Activated CD4-positive, alpha-beta T cell treated with anti-CD3 and anti-CD28 coated beads for 1 hour (primary cell): ENCODE measurements around the gene CTAGE6.
"Not testable (repeated sequence)": the region's sequence is repeated elsewhere in the genome, so short reads cannot be mapped to it uniquely, and the experiment has no call there.

Source experiments
- DNase-seq: peaks from one replicate; pipeline ENCODE4 v3.0.0-alpha.2; 2020

CTAGE6 gene, protein sequence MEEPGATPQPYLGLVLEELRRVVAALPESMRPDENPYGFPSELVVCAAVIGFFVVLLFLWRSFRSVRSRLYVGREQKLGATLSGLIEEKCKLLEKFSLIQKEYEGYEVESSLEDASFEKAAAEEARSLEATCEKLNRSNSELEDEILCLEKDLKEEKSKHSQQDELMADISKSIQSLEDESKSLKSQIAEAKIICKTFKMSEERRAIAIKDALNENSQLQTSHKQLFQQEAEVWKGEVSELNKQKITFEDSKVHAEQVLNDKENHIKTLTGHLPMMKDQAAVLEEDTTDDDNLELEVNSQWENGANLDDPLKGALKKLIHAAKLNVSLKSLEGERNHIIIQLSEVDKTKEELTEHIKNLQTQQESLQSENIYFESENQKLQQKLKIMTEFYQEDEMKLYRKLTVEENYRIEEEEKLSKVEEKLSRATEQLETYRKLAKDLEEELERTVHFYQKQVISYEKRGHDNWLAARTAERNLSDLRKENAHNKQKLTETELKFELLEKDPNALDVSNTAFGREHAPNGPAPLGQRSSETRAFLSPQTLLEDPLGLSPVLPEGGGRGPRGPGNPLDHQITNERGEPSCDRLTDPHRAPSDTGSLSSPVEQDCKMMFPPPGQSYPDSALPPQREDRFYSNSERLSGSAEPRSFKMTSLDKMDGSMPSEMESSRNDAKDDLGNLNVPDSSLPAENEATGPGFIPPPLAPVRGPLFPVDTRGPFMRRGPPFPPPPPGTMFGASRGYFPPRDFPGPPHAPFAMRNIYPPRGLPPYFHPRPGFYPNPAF

DNA sequence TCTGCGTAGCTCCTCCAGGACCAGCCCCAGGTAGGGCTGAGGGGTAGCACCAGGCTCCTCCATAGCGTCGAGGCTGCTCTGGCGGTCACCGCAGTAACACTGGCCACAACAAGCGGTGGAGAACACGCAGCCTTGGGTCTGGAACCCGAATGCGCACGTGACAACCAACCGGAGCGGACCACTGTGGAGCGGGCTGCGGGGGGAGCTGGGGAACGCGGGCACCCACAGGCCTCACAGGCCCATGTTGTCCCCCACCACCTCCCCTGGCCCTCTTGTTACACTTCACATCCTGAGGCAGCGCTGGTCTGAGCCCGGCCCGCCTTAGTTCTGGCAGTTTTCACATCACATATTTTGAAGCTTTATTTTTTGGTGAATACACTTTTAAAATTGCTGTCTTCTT, at the start of gene CTAGE6:
TSS of gene CTAGE6 (minus strand) at position 101 of the 400 bp plus-strand sequence. CDS start at position 63, 38 bp downstream.
- DNase-seq = not testable (repeated sequence)

DNA sequence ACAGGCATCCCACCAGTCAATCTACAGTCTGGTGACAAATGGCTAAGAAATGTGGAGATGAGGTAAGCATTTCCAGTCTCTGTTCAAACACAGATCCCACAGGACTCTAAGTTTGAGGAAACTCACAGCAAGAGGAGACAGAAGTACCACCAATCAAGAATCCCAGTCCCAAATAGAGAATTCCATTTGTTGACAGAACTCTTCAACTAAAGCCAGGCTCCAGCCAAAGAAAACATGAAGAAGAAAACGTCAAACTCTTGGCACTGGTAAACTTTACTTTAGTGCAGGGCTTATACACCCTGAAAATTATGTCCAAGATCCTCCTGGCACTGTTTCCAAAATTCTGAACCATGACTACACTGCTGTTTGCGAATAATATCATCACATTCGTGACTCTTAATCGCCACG, 49.2 kb upstream of the CTAGE6 start:
- DNase-seq = not testable (repeated sequence)

DNA sequence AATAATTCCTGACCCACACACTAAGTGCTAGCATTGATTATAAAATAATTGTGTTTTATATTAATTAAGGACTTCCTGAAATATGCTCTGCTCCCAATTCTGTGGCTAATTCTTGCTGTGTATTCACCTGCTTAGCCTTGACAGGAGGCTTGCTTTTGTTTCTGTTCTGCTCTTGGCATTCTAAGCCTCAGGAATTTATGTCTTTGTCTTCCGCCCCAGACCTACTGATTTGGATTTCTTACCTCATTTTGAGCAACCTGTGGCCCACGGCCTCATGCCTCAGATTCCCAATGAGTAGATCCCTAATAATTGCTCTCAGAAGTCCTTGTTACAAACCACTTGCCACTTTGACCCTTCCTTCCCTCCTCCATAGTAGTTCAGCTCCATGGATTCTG, 40.4 kb upstream of the CTAGE6 start:
- not testable (repeated sequence) for DNase-seq

DNA sequence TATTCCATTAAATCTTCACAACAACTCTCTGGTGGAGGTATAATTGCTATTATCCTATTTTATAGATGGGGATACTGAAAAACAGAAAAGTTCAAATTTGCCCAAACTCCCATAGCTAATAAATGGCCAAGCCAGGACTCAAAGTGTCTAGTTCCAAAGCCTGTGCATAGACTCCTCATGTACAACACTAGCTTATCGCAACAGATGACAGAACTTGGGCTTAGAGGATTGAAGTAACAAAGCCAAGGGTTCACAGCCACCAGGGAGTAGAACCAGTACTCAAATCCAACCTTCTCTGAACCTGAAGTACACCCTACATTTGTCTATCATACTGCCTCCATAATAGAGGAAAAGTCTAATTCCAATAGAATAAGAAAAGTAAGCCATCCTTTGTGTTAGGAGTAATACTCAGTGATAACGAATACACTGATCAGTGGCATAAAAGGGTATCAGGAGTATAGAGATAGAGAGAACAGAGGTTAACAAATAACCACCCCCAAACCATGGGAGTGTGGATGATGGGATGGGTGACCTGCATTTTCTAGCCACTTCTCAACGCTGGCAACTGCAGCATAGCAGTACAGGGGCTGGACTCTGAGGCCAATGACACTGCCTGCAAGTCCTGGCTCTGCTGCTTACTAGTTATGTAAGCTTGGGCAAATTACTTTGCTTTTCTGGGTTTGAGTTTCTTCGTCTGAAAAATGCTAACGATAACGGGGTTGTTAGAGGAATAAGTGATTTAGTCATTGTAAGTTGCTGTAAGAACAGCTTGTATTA, 39.8 kb upstream of the CTAGE6 start:
- DNase-seq = not testable (repeated sequence)

DNA sequence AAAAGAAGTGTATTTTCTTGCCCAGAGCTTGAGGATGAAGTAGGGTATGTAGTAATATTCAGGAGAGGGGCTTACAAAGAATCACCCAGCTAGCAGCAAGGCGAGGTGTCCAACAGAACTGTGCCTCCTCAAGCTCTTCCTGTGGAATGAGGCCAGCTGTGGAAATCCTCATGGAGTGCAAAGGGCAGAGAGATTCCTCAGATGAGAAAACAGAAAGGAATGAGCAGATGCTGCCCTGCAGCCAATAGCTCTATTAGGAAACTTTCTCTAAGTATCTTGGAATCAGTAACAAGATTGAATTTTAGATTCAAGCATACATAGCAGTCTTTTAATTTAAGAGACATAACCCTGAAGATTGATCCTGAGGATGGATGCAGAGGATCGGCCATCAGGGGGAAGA, 38.2 kb upstream of the CTAGE6 start:
- not testable (repeated sequence) for DNase-seq

DNA sequence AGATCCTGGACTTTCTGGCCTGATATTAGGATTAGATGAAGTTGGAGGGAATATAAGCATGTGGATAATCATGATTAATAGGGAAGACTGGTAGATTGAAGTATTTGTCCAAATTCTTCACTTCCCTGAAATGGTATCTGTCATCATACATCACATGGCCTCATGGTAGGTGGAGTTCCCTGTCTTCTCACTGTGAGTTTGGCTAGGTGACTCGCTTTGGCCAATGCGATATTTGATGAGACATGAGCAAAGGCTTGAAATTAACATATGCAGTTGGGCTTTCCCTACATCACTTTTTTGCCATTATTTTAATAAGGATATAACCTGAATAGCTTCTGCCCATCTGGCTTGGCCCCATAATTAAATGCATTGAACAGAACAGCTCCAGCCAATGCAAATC, 35.1 kb upstream of the CTAGE6 start:
- DNase-seq = not testable (repeated sequence)

DNA sequence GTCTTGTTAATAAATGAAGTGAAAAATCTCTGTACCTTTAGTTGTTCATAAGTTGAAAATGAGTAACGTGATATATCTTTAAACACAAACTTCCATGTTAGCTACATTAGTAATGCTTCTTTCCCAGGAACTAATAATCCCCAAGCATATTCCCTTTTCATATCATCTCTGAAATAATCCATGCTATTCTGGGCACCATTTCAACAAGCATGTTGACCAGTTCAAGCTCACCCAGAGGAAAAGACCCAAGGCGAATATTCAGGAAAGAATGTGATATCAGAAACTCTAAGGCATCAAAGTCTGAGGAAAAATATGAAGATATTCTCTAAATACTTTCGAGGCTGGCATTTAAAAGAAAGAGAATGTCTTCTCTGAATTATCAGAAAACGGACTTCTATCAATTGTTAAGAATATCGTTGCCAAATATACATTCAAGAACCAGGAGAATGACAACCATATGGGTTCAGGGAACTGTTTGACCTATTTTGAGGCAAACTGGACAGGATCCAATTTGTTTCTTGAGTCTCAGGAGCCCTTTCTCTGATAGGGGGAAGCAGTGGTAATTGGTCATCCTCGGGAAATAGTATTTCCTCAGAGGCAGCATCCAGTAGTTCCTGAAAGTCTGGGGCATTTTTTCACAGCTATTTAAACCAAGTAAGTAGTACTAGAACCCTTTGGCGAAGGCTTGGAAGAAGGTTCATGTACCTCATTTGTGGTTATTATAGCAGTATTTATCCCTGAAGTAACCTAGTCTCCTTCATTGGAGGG, 28.1 kb upstream of the CTAGE6 start:
- DNase-seq = not testable (repeated sequence)

DNA sequence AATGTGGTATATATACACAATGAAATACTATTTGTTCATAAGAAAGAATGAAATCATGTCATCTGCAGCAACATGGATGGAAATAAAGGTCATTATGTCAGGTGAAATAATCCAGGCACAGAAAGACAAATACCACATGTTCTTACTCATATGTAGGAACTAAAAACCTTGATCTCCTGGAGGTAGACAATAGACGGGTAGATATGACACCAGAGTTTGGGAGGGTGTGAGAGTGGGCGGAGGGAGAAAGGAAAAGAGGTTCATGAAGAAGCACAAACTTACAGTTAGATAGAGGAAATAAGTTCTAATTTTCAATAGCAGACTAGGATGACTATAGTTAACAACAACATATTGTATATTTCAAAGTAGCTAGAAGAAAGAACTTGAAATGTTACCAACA, 22.1 kb upstream of the CTAGE6 start:
- not testable (repeated sequence) for DNase-seq

DNA sequence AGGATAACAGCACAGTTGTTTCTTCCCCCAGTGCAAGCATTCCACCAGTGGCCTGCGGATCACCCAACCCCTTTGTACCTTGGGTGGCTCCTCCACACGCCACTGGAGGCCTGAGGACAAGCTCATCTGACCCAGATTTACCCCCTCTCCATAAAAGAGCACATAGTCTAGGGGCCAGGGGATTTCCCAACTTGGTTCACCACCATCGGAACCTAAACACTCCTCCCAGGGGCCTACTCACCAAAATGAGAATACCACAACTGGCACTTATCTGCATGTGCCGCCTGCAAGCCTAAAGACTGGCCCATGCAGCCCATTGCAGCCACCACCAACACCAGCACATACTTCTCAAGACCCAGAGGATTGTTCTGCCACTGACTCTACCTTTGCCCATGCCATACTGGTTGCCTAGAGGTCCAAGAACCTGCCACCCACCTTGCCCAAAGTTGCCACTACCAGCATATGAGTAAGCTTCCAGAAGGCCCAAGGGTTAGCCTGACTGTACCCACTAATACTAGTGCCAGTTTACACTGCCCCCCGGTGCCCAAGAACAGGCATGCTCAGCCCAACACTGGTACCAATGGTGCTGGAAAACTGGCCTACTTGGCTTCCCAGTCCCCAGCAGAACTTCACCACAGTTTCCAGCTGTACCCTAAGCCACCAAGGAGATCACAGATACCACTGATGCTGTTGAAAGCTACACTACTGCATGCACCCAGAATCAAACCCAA, 15.4 kb upstream of the CTAGE6 start:
- DNase-seq = not testable (repeated sequence)

DNA sequence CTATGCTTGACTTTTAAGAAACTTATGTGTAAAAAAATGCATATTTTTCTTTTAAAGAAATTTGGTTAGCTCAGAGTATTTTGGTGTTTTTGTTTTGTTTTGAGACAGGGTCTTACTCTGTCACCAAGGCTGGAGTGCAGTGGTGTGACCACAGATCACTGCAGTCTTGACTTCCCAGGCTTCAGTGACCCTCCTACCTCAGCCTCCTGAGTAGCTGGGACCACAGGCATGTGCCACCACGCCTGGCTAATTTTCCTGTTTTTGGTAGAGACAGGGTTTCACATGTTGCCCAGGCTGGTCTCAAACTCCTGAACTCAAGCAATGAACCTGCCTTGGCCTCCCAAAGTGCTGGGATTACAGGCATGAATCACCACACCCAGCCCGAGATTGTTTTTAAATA, 10.0 kb upstream of the CTAGE6 start:
- not testable (repeated sequence) for DNase-seq

DNA sequence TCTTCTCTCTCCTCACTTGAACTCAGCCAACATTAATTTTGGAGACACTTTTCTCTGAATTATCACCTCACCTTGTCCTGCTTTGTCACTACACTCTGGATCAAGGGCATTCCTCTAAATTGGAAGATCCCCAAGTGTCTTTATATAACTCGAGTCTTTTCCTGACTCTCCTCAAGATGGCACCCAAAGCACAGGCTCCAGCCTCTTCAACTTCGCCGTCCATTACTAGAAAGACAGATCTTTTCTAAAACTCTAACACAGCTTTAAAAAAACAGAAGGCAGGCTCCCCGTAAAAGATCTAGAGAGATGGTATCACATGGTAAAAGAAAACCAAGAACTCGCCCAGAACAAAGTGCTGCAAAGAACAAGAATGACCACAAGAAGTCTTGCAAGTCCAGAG, 8.2 kb upstream of the CTAGE6 start:
- not testable (repeated sequence) for DNase-seq

DNA sequence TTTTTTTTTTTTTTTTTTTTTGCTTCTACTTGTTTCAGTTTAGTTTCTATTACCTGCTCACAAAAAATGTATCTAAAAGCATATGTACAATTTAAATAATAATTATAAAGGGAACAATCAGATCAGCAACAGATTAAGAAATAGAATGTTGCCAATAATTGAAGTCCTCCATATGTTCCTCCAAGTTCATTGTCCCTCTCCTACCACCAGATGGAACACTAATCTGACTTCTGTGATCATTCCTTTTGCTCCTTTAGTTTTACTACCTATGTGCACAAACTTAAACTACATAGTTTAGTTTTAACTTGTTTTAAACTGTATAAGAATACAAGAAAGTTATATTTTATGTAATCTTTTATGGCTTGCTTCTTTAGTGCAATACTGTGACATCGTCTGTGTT, 5.6 kb upstream of the CTAGE6 start:
- DNase-seq = not testable (repeated sequence)

DNA sequence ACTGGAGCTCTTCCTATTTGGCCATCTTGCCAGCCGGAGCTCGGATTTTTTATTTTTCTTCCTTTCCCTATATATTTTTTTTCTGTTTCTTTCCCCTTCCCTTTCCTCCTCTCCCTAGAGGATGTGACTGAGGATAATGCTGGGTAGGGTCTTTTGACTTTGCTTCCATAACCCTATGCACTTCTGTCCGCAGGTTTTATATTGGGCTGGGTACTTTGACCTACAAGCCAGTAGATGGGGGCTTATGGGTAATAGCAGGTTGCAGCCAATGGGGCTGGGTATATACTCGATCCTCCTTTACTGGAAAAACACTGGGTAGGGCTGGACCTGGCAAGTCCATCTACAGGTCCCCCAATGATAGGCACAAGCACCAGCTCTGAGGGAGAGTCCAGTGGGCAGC, 12.2 kb downstream of the CTAGE6 start:
- DNase-seq = not testable (repeated sequence)

DNA sequence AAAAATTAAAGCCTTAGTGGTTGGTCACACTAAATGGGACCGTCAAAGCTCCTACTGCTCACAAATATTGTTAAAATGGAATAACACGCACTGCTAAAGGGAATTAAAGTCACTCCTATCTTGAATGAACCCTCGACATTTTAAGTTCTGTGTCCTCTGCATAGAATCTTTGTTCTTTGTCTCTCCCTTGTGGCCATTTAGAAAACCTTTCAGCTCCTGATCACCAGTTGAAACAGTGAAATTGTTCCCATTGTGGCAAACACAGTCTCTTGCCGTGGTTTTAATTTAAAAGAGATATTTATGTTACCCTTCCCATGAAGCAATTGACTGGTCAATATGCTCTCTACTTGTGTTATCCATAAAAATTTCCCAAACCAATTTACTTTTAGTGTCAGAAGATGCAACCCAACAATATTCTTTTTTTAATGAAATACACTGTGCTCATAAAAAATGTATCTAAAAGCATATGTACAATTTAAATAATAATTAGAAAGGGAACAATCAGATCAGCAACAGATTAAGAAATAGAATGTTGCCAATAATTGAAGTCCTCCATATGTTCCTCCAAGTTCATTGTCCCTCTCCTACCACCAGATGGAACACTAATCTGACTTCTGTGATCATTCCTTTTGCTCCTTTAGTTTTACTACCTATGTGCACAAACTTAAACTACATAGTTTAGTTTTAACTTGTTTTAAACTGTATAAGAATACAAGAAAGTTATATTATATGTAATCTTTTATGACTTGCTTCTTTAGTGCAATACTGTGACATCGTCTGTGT, 20.3 kb downstream of the CTAGE6 start:
- DNase-seq = not testable (repeated sequence)

DNA sequence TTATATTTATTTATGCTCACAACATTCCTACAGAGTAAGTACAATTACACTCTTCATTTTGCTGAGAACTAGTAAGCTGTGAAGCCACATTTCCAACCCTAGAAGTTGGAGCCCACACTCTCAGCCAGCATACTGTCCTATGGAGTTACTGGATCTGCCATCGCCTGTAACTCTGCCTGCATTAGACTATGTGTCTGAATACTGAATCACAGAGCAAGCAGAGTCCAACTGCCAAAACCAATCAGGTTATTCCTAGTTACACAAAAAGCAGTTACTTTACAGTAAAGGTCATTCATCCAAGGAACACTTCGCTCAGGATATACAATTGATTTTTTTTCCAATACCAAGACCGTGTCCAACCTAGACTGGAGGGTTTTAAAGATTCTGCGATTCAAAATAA, 21.5 kb downstream of the CTAGE6 start:
- no peak for DNase-seq

DNA sequence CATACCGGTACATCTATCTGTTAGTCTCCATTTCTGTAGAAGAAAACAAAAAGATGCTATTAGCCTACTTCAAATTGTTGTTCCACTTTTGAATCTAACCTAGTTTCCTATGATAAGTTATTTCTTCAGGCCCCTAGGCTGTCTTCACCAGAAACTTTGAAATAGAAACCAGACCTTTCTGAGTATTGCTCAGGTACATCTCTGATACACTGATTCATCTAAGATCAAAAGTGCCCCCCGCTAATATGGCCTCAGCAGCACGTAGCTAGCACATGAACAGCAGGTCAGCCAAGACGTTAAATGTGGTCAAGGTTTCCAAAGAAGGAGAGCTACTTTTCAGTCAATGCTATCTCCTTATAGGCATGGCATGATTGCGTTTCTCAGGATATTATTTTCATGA, 23.6 kb downstream of the CTAGE6 start:
- DNase-seq = no peak

DNA sequence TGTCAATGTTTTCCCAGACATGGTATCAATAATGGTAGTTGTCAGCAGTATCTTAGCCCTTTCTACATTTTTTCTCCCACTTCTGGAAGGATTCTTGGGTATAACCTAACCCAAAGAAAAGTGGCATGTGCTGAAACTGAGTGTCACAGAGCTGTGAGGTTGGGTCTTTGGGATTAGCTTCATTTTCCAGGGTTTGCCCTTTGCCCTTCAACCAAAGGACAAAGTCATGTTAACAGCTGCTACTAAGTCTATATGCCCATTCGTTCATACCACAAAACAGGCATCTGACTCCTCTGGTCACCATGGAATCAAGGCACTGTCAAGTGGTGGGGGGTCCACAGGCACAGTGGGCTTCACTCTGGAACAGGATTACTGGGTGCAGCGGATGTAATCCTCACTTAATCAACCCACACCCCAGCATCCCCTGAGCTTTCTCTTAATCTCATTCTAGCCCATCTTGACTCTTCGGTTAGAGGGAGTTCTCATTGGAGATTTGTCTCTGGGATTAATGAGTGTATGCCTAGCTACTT, 29.1 kb downstream of the CTAGE6 start:
- DNase-seq = no peak

DNA sequence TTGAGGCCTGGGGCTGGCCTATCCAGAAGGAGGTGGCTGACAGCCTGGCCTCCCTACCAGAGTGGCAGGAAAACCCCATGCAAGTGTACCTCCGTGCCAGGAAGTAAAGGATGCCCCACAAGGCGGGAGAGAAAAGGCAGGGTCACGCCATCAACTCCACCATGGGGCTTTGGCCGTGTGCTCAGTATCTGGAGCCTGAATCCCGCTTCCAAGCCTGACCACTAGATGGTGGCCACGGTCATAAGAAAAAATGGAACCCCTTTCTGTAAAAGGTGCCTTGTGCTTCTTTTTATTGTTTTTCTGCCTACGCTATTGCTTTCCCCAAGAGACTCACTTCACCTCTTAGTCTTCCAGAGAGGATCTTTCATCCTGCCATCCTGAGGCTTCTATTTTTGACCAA, 29.9 kb downstream of the CTAGE6 start:
- DNase-seq = not testable (repeated sequence)

DNA sequence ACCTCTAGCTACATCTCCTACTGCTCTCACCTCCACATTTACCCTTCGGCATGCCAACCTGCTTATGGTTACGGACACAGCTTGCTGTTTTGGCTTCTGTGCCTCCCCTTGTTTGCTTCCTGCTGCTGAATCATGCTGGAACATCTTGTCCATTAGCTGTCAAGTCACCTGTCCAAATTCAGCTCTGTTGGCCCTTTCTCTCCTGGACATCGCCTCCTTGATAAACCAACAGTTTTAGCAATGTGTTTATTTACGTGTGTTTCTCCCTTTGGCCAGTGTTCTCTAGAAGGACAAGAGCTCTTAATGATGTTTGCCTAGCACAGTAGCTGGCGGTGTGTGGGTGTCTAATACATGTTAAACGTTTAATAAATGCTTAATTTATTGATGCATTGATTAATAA, 31.4 kb downstream of the CTAGE6 start:
- DNase-seq = not testable (repeated sequence)

DNA sequence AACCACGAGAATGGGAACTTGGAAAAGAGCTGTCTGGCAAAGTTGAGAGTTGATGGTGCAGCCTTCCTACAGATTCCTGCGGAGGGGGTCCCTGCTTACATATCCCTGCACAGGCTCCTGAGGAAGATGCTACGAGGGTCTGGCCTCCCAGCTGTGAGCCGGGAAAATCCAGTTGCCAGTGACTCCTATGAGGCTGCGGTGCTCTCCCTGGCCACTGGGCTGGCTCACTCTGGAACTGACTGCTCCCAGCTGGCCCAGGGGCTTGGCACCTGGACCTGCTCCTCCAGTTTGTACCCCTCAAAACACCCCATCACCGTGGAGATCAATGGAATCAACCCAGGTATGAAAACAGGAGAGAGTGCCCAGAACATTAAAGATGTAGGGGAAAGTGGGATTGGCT, 37.2 kb downstream of the CTAGE6 start:
- DNase-seq = not testable (repeated sequence)
